Stimulated activated CD8-positive, alpha-beta memory T cell treated with anti-CD3 and anti-CD28 coated beads, Interleukin-4, amount 100 ng/mL, for 4 hours (primary cell): ENCODE measurements around the gene OIP5.
"Not testable (repeated sequence)": the region's sequence is repeated elsewhere in the genome, so short reads cannot be mapped to it uniquely, and the experiment has no call there.

Source experiments
- DNase-seq, 2 donors: peaks; one replicate each; pipeline ENCODE4 v3.0.0-alpha.2; 2020; ENCODE audit warnings: low read depth in 2 of 2, low spot score in 1 of 2

Gene OIP5

GRCh38 chr15:41260924-41261323 lies 71.5 kb downstream of the OIP5 start:
- DNase-seq, result not testable (repeated sequence)

- DNase-seq, result no peak
These were observed 72.7 kb downstream of the OIP5 start for GRCh38 chr15:41259546-41260189.
